Measurements from ENCODE around the gene FMN2.

- TF ChIP-seq CTCF (IDR thresholded peaks at IDR 0.05; ENCODE audit: low read depth, low read length, poor library complexity, severe bottlenecking) (no peak), EZH2phosphoT487 (IDR thresholded peaks at IDR 0.05; ENCODE audit: borderline replicate concordance, low read length) (no peak)
These were observed 426.2 kb downstream of the FMN2 start for GRCh38 chr1:240517891-240518290.

Measured in DOHH2 (cell line).